HG03139 (cell line): Measurements from ENCODE around the gene ATP6V1B1.

Experiments used
- ATAC-seq: cut with Tn5 transposase; IDR thresholded peaks from one replicate; pipeline ENCODE4 v1.9.1; 2021; ENCODE audit not compliant: unreplicated experiment

The ATP6V1B1 gene

DNA sequence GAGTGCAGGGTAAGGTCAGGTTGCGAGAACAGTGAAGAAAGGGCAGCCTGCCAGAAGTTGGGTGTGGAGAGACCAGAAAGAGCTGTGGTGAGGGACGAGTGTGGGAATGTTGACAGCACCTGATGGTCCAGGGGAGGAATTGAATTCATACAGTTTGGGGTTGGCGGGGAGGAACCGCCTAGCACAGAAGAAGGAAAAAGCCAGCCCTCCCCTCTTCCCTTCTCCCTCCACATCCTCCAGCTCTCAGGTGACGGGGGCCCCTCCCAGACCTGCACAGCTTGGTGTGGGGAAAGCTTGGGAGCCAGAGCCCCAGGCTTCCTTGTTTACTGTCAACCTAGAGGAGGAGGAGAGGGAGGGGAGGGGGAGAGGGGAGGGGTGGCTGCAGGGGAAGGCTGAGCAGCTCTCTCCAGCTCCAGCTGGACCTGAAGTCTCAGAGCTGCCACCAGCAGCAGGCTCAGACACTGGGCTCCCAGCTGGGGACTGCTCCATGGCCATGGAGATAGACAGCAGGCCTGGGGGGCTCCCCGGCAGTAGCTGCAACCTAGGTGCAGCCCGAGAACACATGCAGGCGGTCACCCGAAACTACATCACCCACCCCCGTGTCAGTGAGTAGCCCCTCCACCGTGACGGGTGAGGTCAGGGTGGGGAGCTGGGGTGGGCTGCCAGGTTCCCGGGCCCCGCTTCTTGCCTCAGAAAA, at the start of gene ATP6V1B1:
Gene ATP6V1B1 (plus strand): TSS at position 433 of the 697 bp plus-strand sequence. CDS start 55 bp downstream, at position 488.
- no peak for ATAC-seq

GRCh38 chr2:70886541-70886987, 49.1 kb upstream of the ATP6V1B1 start:
- ATAC-seq = no peak

GRCh38 chr2:70887208-70887549, 48.5 kb upstream of the ATP6V1B1 start:
- ATAC-seq = no peak

- ATAC-seq = no peak
Observed at GRCh38 chr2:70887550-70888246, 48.0 kb upstream of the ATP6V1B1 start.

GRCh38 chr2:70888366-70888922, 47.3 kb upstream of the ATP6V1B1 start:
- ATAC-seq = no peak

DNA sequence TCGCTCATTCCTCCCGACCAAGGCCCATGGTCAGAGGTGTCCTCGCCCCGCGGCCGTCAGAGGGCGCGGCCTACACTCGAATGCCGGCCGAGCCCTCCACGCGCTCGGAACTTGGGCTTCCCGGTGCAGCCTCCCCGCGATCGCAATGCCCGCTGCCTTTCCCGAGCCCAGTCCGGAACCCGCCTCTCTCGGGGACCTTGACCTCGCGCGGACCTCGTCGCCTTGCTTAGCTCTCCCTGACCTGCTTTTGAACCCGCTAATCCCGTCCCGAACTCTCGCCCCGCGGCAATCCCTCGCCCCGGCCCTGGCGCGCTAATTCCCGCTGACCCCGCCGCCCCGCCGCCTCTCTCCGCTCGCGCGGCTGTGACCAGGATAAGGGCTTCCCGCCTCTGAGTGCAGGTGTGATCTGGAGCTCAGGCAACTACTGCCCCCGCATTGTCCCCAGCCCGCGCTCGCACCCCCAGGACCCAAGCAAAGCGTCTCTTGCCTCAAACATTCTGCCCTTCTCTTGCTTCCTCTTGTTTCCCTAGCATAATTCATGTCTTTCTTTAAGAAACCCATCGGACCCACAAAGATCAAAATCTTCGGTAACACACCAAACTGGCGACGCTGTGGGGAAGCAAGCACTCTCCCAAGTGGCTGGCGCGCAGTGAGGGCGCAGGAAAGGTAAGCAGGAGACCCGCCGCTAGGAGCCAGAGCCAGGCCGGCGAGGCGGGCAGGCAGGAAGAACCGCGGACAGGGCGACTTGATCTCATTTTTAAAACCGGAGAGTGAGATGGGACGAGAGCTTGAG, 46.6 kb upstream of the ATP6V1B1 start:
- no peak for ATAC-seq

DNA sequence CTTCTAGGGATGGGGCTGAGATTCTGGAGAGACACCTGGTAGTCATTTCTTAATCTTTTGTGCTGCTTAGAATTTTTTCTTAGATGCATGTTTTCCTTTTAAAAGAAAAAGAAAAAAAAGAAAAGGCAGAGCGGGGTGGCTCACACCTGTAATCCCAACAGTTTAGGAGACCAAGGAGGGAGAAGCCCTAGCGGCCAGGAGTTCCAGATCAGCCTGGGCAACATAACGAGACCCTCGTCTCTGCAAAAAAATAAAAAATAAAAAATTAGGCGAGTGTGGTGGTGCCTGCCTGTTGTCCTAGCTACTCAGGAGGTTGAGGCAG, 46.0 kb upstream of the ATP6V1B1 start:
- ATAC-seq = no peak

GRCh38 chr2:70890469-70891065, 45.1 kb upstream of the ATP6V1B1 start:
- no peak for ATAC-seq

- no peak for ATAC-seq
Observed at GRCh38 chr2:70891572-70892357, 43.9 kb upstream of the ATP6V1B1 start.

DNA sequence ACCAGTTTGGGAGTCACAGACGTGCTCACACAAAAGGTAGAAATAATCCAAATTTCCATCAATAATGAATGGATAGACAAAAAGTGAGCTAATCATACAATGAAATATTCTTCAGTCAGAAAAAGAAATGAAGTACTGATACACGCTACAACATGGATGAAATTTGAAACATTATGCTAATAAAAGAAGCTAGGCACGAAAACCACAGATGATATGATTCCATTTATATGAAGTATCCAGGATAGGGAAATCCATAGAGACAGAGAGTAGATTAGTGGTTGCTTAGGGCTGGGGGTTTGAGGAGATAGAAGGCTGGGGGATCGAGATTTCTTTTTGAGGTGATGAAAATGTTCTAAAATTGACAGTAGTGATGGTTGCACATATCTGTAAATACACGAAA, 43.0 kb upstream of the ATP6V1B1 start:
- no peak for ATAC-seq

GRCh38 chr2:70893186-70893585, 42.5 kb upstream of the ATP6V1B1 start:
- ATAC-seq = no peak

DNA sequence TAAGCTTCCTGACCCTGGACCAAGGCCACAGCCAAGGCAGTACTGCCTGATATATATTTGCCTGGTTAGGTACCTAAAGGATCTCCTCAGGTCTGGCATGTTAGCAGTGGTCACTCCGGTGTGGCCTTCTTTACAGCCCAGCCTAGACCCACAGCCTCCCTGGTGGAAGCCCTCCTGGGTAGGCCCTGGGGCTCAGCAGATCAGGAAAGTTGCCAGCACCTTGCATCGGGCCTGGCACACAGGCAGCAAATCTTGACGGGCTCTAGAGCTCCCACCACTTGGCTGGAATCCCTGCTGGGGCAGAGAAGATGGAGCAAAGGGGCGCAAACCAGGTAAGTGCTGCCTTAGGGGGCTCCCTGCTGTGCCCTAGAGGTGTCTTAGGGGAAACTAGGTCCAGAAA, 40.9 kb upstream of the ATP6V1B1 start:
- no peak for ATAC-seq

DNA sequence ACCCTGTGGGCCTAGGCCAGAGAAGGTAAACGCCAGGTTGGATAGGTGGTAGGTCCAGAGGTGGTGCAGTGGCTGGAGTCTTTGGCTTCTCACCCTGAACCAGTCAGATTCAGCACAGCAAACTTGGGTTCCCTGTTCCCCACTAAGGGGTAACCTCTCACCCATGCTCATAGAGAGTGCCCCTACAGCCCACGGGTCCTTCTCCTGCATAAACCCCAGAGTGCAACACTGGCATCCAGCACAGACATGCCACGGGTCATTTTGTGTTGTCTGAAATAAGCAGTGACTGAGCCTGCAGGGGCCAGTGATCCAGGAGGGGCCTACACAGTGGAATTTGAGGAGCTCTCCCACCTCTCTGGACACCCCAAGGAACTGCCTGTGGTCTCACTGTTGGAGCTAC, 40.5 kb upstream of the ATP6V1B1 start:
- no peak for ATAC-seq

GRCh38 chr2:70895998-70896764, 39.5 kb upstream of the ATP6V1B1 start:
- no peak for ATAC-seq

DNA sequence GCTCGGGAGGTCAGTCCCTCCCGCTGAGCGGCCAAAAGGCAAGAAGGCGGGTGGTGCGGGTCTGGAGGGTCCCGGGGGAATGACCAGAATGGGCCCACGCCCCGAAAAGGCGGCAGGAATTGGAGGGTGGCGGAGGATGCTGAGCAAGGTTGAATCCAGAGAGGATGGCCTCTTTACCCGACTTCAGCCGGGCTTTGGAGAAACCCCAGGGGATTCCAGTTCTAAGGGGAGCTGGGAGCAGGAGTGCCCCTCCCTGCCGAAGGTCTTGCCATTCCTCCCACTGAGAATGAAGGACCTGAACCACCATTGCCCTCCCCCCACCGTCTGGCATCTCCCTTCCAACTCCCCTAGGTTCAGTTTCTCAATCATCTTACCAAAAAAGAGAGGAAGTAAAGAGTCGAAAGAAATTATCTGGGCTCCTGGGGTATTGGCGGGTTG, 38.9 kb upstream of the ATP6V1B1 start:
- ATAC-seq = no peak

DNA sequence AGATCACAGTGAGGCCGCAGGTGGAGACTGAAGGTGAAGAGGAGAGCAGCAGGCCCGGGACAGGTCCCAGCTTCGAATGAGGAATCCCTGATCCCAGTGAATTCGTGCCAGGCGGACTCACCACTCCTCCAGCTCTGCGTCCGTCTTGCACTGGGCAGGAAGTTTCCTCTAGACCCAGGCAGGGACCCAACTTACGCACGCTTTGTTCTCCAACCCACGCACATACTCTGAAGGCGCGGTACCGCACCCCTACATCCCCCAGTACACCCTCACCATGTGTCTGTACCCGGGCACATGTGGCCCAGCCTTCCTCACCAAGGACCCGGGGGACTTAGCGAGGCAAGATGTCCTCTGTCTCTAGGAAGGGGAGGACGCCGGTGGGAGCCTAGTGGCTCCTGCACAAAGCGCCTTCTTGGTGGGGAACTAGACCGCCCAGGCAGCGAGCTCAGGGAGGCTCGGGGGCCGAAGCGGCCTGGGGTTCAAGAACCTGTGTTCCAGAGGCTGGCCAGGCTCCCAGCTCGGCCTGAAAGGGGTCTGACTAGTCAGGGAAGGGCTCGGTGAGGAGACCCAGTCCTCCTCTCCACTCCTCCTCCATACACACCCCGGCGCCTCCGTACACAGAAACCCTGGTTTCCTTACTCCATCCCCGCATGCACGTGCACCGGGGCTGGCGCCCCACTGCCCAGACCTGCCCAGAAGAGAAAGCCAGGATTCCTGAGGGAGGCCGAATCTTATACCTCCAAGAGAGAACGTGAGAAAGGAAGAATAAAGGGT, 38.3 kb upstream of the ATP6V1B1 start:
- no peak for ATAC-seq

- no peak for ATAC-seq
Observed at GRCh38 chr2:70897977-70898226, 37.8 kb upstream of the ATP6V1B1 start.

GRCh38 chr2:70898363-70899240, 37.1 kb upstream of the ATP6V1B1 start:
- ATAC-seq = no peak
